Smooth muscle cell (in vitro differentiated cells): ENCODE data around the gene PARVA. TPM values are rescaled to one million over a fixed set of nuclear protein-coding genes. Genes with fewer than 3 reads are reported as not detected.

Experiments
- DNase-seq: peaks from one replicate; lab custom pipeline; 2025; ENCODE audit not compliant: unreplicated experiment; lab: John Stamatoyannopoulos, UW
- H2AFZ ChIP-seq: fragments of 200-600 bp; sonication (generic); 2 replicates; pipeline ENCODE4 v1.6.0; 2016; ENCODE audit warnings: antibody characterized with exemption, low read depth, mild to moderate bottlenecking
- H3F3A ChIP-seq: fragments of 200-600 bp; sonication (generic); 2 replicates; pipeline ENCODE4 v1.6.0; 2017; ENCODE audit warnings: antibody characterized with exemption, low read depth
- H3K27ac ChIP-seq: fragments of 200-600 bp; sonication (generic); 2 replicates; pipeline ENCODE4 v1.5.1; 2016; ENCODE audit warnings: low read depth, mild to moderate bottlenecking
- H3K27me3 ChIP-seq: fragments of 200-600 bp; sonication (generic); 2 replicates; pipeline ENCODE4 v1.6.1; 2016; ENCODE audit warnings: low read depth, mild to moderate bottlenecking
- H3K36me3 ChIP-seq: fragments of 200-600 bp; sonication (generic); 2 replicates; pipeline ENCODE4 v1.5.1; 2016; ENCODE audit warnings: low read depth
- H3K4me1 ChIP-seq: fragments of 200-600 bp; sonication (generic); 2 replicates; pipeline ENCODE4 v1.5.1; 2016; ENCODE audit warnings: low read depth
- H3K4me2 ChIP-seq: fragments of 200-600 bp; sonication (generic); 2 replicates; pipeline ENCODE4 v1.6.0; 2016; ENCODE audit warnings: mild to moderate bottlenecking
- H3K4me3 ChIP-seq: fragments of 200-600 bp; sonication (generic); 2 replicates; pipeline ENCODE4 v1.5.1; 2016; ENCODE audit warnings: mild to moderate bottlenecking
- H3K79me2 ChIP-seq: fragments of 200-600 bp; sonication (generic); 2 replicates; pipeline ENCODE4 v1.6.0; 2016; ENCODE audit warnings: low read depth, mild to moderate bottlenecking
- H3K9ac ChIP-seq: fragments of 200-600 bp; sonication (generic); 2 replicates; pipeline ENCODE4 v1.6.0; 2016; ENCODE audit warnings: low read depth
- H3K9me3 ChIP-seq: fragments of 200-600 bp; sonication (generic); replicated peaks from 2 replicates; pipeline ENCODE4 v1.5.1; 2016; ENCODE audit warnings: low read depth
- H4K20me1 ChIP-seq: fragments of 200-600 bp; sonication (generic); 2 replicates; pipeline ENCODE4 v1.6.0; 2016; ENCODE audit warnings: low read depth
- CTCF ChIP-seq: fragments of 200-600 bp; sonication (generic); IDR thresholded peaks from 2 replicates; pipeline ENCODE4 v1.5.1; 2017; ENCODE audit warnings: borderline replicate concordance, mild to moderate bottlenecking, antibody characterized with exemption; ENCODE audit not compliant: insufficient read depth, poor library complexity, severe bottlenecking
- WGBS: methylation state at CpG from one replicate; pipeline ENCODE4 v1.1.7; 2016; ENCODE audit warnings: low lambda C conversion rate; 5-methylcytosine and 5-hydroxymethylcytosine counted together
- polyA plus RNA-seq: library from polyadenylated mRNA; unstranded; fragments of >200 nt; fragmentation: Nextera tagmentation; extraction: Ambion mirVana; gene quantifications from 2 replicates; pipeline ENCODE4 v1.2.1, GENCODE V29; 2016
- total RNA-seq: library from RNA; depleted of rRNA; stranded (reverse); fragments of >200 nt; gene quantifications from 2 replicates; pipeline ENCODE4 v1.2.3, GENCODE V29; 2014

Gene PARVA
- total and polyA plus RNA-seq, 2 experiments from 2014 or later, result 73.9 to 99.4 TPM

GRCh38 chr11:12534549-12534948 lies 157.2 kb downstream of the PARVA start:
- no peak overlapping the region for H3K4me3 ChIP-seq
- H3K79me2 ChIP-seq, result no peaks in the 10 kb centered on the region
- H3K4me1 ChIP-seq, result peaks cover 6% of the 10 kb centered on the region
- H3K27me3 ChIP-seq, result no peaks in the 10 kb centered on the region
- no peak overlapping the region for H3K9ac ChIP-seq
- H3K27ac ChIP-seq, result no peak overlapping the region
- WGBS, result 95% methylated on average over 2 of the region's 2 CpGs
- no peak overlapping the region for H3K4me2 ChIP-seq
- DNase-seq, result no peak
- H4K20me1 ChIP-seq, result no peaks in the 10 kb centered on the region
- no peaks in the 10 kb centered on the region for H3K9me3 ChIP-seq
- no peaks in the 10 kb centered on the region for H3K36me3 ChIP-seq
- no peak for TF ChIP-seq CTCF
- H3F3A ChIP-seq, result peaks cover 8% of the 10 kb centered on the region
- no peak overlapping the region for H2AFZ ChIP-seq

DNA sequence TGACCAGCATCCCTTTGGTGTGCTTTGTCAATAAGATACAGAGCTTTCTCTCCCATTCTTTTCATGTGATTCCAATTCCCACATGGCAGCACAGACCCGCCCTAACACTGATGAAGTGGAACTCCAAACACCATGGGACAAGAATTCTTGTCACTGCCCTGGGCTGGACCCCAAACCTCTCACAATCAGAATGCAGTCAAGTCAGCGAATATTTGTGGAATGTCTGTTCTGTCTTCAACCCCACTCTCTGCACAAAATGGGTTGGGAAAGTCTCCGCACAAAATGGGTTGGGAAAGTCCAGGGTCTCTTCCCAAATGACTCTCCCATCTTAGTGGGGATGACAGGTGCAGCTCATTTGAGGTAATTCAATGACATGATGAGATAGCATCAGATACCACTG lies 157.9 kb downstream of the PARVA start:
- H2AFZ ChIP-seq, result no peak overlapping the region
- TF ChIP-seq CTCF, result no peak
- H4K20me1 ChIP-seq, result no peaks in the 10 kb centered on the region
- 98% methylated on average over 3 of the region's 3 CpGs for WGBS
- H3K4me1 ChIP-seq, result peaks cover 3% of the 10 kb centered on the region
- no peak overlapping the region for H3K4me2 ChIP-seq
- H3K79me2 ChIP-seq, result no peaks in the 10 kb centered on the region
- H3F3A ChIP-seq, result peaks cover 13% of the 10 kb centered on the region
- H3K9me3 ChIP-seq, result no peaks in the 10 kb centered on the region
- no peak overlapping the region for H3K9ac ChIP-seq
- H3K4me3 ChIP-seq, result no peak overlapping the region
- no peaks in the 10 kb centered on the region for H3K36me3 ChIP-seq
- H3K27ac ChIP-seq, result no peak overlapping the region
- no peaks in the 10 kb centered on the region for H3K27me3 ChIP-seq
- no peak for DNase-seq

GRCh38 chr11:12536566-12536965 lies 159.2 kb downstream of the PARVA start:
- DNase-seq, result no peak
- peaks cover 3% of the 10 kb centered on the region for H3K4me1 ChIP-seq
- H3K9me3 ChIP-seq, result no peaks in the 10 kb centered on the region
- H4K20me1 ChIP-seq, result no peaks in the 10 kb centered on the region
- H2AFZ ChIP-seq, result no peak overlapping the region
- no peaks in the 10 kb centered on the region for H3K79me2 ChIP-seq
- 99% methylated on average over 6 of the region's 6 CpGs for WGBS
- H3K4me3 ChIP-seq, result no peak overlapping the region
- no peak overlapping the region for H3K4me2 ChIP-seq
- TF ChIP-seq CTCF, result no peak
- H3K9ac ChIP-seq, result no peak overlapping the region
- no peak overlapping the region for H3K27ac ChIP-seq
- peaks cover 18% of the 10 kb centered on the region for H3F3A ChIP-seq
- H3K27me3 ChIP-seq, result no peaks in the 10 kb centered on the region
- H3K36me3 ChIP-seq, result no peaks in the 10 kb centered on the region

DNA sequence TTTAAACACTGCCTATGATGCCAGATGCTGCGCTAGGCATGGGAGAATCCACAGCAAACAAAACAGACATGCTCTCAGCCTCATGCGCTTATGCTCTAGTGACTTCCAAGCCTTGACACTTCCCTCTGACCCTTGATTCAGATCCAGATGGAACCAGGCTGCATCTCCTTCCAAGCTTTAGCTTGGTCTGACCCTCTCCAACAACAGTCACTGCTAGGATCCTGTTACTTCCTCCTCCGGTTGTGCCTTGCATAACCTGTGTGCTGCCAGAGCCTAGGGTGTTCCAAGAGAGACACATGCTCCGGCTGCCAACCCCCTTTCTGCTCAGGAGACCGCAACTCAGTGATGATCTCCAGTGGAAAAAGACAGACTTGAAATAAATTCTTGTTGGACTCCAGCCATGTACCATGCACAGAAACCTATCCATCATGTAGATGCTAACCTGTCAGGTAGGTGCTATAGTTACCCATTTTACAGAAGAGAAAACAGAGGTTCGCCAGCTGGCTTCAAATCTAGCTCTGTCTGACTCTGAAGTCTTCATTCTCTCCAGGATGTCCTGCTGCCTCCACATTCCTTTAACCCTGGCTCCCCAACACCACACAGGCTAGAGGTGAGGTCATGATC lies 160.5 kb downstream of the PARVA start:
- Histone ChIP-seq H3K4me2 (no peak overlapping the region), H3K4me1 (peaks cover 3% of the 10 kb centered on the region), H4K20me1 (no peaks in the 10 kb centered on the region), H3K9ac (no peak overlapping the region), H2AFZ (no peak overlapping the region), H3K27me3 (no peaks in the 10 kb centered on the region), H3F3A (peaks cover 16% of the 10 kb centered on the region), H3K79me2 (no peaks in the 10 kb centered on the region), H3K36me3 (no peaks in the 10 kb centered on the region), H3K27ac (no peak overlapping the region), H3K9me3 (no peaks in the 10 kb centered on the region), H3K4me3 (no peak overlapping the region)
- WGBS, result 95% methylated on average over 6 of the region's 6 CpGs
- no peak for DNase-seq
- TF ChIP-seq CTCF, result no peak
